GM23338 (cell line): ENCODE data around the gene DIP2C. TPM values are rescaled to one million over a fixed set of nuclear protein-coding genes. Genes with fewer than 3 reads are reported as not detected.

Experiments used
- ATAC-seq: fragments of 200-7000 bp; cut with Tn5 transposase; 3 replicates; pipeline ENCODE4 v1.9.1; 2020
- DNase-seq: peaks from one replicate; pipeline ENCODE4 v3.0.0-alpha.2; 2015; ENCODE audit warnings: low spot score
- H2AFZ ChIP-seq: fragments of 200-600 bp; sonication (generic); 2 replicates; pipeline ENCODE4 v1.8.0; 2016; ENCODE audit warnings: antibody characterized with exemption, mild to moderate bottlenecking, moderate library complexity
- H3F3A ChIP-seq: fragments of 200-600 bp; sonication (generic); replicated peaks from 2 replicates; pipeline ENCODE4 v1.8.0; 2017; ENCODE audit warnings: antibody characterized with exemption, mixed run types, low read depth
- H3K27ac ChIP-seq: fragments of 200-600 bp; sonication (generic); 2 replicates; pipeline ENCODE4 v1.6.1; 2016; ENCODE audit warnings: low read depth
- H3K27me3 ChIP-seq: fragments of 200-600 bp; sonication (generic); 2 replicates; pipeline ENCODE4 v1.8.0; 2016; ENCODE audit warnings: mild to moderate bottlenecking, mixed run types, moderate library complexity; ENCODE audit not compliant: insufficient read depth
- H3K36me3 ChIP-seq: fragments of 200-600 bp; sonication (generic); 2 replicates; pipeline ENCODE4 v1.8.0; 2016; ENCODE audit warnings: mild to moderate bottlenecking; ENCODE audit not compliant: insufficient read depth
- H3K4me1 ChIP-seq: fragments of 200-600 bp; sonication (generic); 2 replicates; pipeline ENCODE4 v1.8.0; 2016; ENCODE audit warnings: mild to moderate bottlenecking, moderate library complexity; ENCODE audit not compliant: insufficient read depth
- H3K4me2 ChIP-seq: fragments of 200-600 bp; sonication (generic); 2 replicates; pipeline ENCODE4 v1.7.1; 2017; ENCODE audit warnings: mixed run types
- H3K4me3 ChIP-seq: fragments of 200-600 bp; sonication (generic); 2 replicates; pipeline ENCODE4 v1.6.1; 2016; ENCODE audit warnings: mixed run types
- H3K79me2 ChIP-seq: fragments of 200-600 bp; sonication (generic); replicated peaks from 2 replicates; pipeline ENCODE4 v1.8.0; 2017; ENCODE audit warnings: mild to moderate bottlenecking; ENCODE audit not compliant: insufficient read depth
- H3K9me2 ChIP-seq: fragments of 200-600 bp; sonication (generic); 2 replicates; pipeline ENCODE4 v1.8.0; 2017; ENCODE audit not compliant: insufficient read depth
- H4K20me1 ChIP-seq: fragments of 200-600 bp; sonication (generic); replicated peaks from 2 replicates; pipeline ENCODE4 v1.8.0; 2017; ENCODE audit warnings: mild to moderate bottlenecking; ENCODE audit not compliant: insufficient read depth
- H3K27ac Mint-ChIP-seq: 2 replicates; pipeline ENCODE4 v1.8.0; 2020; ENCODE audit warnings: inconsistent platforms, mild to moderate bottlenecking, moderate library complexity, mixed read lengths
- H3K27me3 Mint-ChIP-seq: 3 replicates; pipeline ENCODE4 v1.8.0; 2022; ENCODE audit warnings: low read depth, mild to moderate bottlenecking, moderate library complexity, mixed read lengths, inconsistent platforms; ENCODE audit not compliant: insufficient read depth, poor library complexity
- H3K36me3 Mint-ChIP-seq: 3 replicates; pipeline ENCODE4 v1.8.0; 2021; ENCODE audit warnings: low read depth, mild to moderate bottlenecking, inconsistent platforms, moderate library complexity, mixed read lengths
- H3K4me1 Mint-ChIP-seq: 3 replicates; pipeline ENCODE4 v1.8.0; 2020; ENCODE audit warnings: mild to moderate bottlenecking, inconsistent platforms, mixed read lengths
- H3K4me3 Mint-ChIP-seq: 3 replicates; pipeline ENCODE4 v1.8.0; 2021; ENCODE audit warnings: moderate library complexity, mild to moderate bottlenecking, inconsistent platforms, mixed read lengths
- H3K9me3 Mint-ChIP-seq: 3 replicates; pipeline ENCODE4 v1.8.0; 2020; ENCODE audit warnings: moderate library complexity, mild to moderate bottlenecking, inconsistent platforms, mixed read lengths
- CREB1 ChIP-seq: fragments of 250-450 bp; sonication (Bioruptor Pico); IDR thresholded peaks from 2 replicates; pipeline ENCODE4 v1.5.0; 2020; ENCODE audit warnings: low read depth, mild to moderate bottlenecking, moderate library complexity
- CTCF ChIP-seq, 2 experiments: fragments of 200-600 bp in 1 of 2; sonication (generic) in 1 of 2; conservative IDR thresholded peaks; 2 replicates each; pipeline versions ENCODE4 v1.5.1 to v1.6.1; 2016 to 2017; ENCODE audit warnings: antibody characterized with exemption in 2 of 2, low read depth in 2 of 2, mild to moderate bottlenecking in 2 of 2, moderate library complexity in 1 of 2
- ETS1 ChIP-seq: IDR thresholded peaks from 2 replicates; pipeline ENCODE4 v1.6.1; 2016; ENCODE audit warnings: antibody characterized with exemption
- EZH2 ChIP-seq: fragments of 200-600 bp; sonication (generic); IDR thresholded peaks from one replicate; pipeline ENCODE4 v1.8.0; 2017; ENCODE audit warnings: antibody characterized with exemption, mild to moderate bottlenecking, low read depth; ENCODE audit not compliant: unreplicated experiment
- EZH2phosphoT487 ChIP-seq: fragments of 200-600 bp; sonication (generic); IDR thresholded peaks from one replicate; pipeline ENCODE4 v1.8.1; 2018; ENCODE audit warnings: antibody characterized with exemption; ENCODE audit not compliant: unreplicated experiment
- JUNB ChIP-seq: IDR thresholded peaks from one replicate; pipeline ENCODE4 v1.6.1; 2016; ENCODE audit warnings: antibody characterized with exemption; ENCODE audit not compliant: unreplicated experiment
- NANOG ChIP-seq: IDR thresholded peaks from 2 replicates; pipeline ENCODE4 v1.6.1; 2016; ENCODE audit warnings: antibody characterized with exemption, borderline replicate concordance
- POLR2AphosphoS5 ChIP-seq: IDR thresholded peaks from 2 replicates; pipeline ENCODE4 v1.6.1; 2016; ENCODE audit warnings: antibody characterized with exemption, low read depth
- STAT1 ChIP-seq: IDR thresholded peaks from one replicate; pipeline ENCODE4 v1.6.1; 2016; ENCODE audit warnings: antibody characterized with exemption; ENCODE audit not compliant: unreplicated experiment
- ZNF114 ChIP-seq: fragments of 250-450 bp; sonication (Bioruptor Pico); IDR thresholded peaks from 2 replicates; pipeline ENCODE4 v1.5.0; 2020; ENCODE audit warnings: mild to moderate bottlenecking, moderate library complexity
- ZNF331 ChIP-seq: fragments of 250-450 bp; sonication (Bioruptor Pico); IDR thresholded peaks from 2 replicates; pipeline ENCODE4 v1.5.0; 2020; ENCODE audit warnings: low read depth, mild to moderate bottlenecking, moderate library complexity
- polyA plus RNA-seq: library from polyadenylated mRNA; unstranded; fragments of >200 nt; fragmentation: Nextera tagmentation; extraction: Ambion mirVana; gene quantifications from 2 replicates; pipeline ENCODE4 v1.2.1, GENCODE V29; 2016
- total RNA-seq: library from RNA; depleted of rRNA; stranded (reverse); fragments of >200 nt; shearing (Covaris generic); gene quantifications from 2 replicates; pipeline ENCODE4 v1.2.3, GENCODE V29; 2014
- TF ChIP-seq, protein P1 (sequence below): IDR thresholded peaks from one replicate; pipeline ENCODE4 v1.6.1; 2018; ENCODE audit warnings: antibody characterized with exemption; ENCODE audit not compliant: unreplicated experiment
- TF ChIP-seq, protein P2 (sequence below): fragments of 250-450 bp; sonication (Bioruptor Pico); IDR thresholded peaks from 2 replicates; pipeline ENCODE4 v1.5.0; 2020; ENCODE audit warnings: mild to moderate bottlenecking, moderate library complexity

Gene DIP2C
- total and polyA plus RNA-seq, 2 experiments from 2014 or later = 5.1 to 7.7 TPM

GRCh38 chr10:456486-456885 lies 233.0 kb downstream of the DIP2C start:
- no peaks in the 10 kb centered on the region; the same call in 1 of the 2 replicates for H4K20me1 ChIP-seq
- no peak for ATAC-seq
- H3K27ac ChIP-seq = no peak overlapping the region
- Mint-ChIP-seq H3K9me3 (no peaks in the 10 kb centered on the region), H3K27ac (no peak overlapping the region), H3K27me3 (peaks cover 6% of the 10 kb centered on the region), H3K4me3 (no peak overlapping the region), H3K4me1 (peaks cover 18% of the 10 kb centered on the region), H3K36me3 (no peaks in the 10 kb centered on the region; the same call in 2 of the 3 replicates)
- H3K4me1 ChIP-seq = no peaks in the 10 kb centered on the region
- H3K4me3 ChIP-seq = no peak overlapping the region
- no peaks in the 10 kb centered on the region for H3K79me2 ChIP-seq
- H2AFZ ChIP-seq = no peak overlapping the region
- TF ChIP-seq JUNB (no peak), NANOG (no peak), CTCF (conservative IDR thresholded peaks at IDR 0.05; ENCODE audit: low read depth in 2 of 2) (no peak), EZH2phosphoT487 (no peak), STAT1 (no peak), POLR2AphosphoS5 (no peak), CREB1 (CRISPR knock-in tag) (no peak), EZH2 (no peak), ZNF114 (no peak), ZNF331 (CRISPR knock-in tag) (no peak), ETS1 (no peak)
- TF ChIP-seq, protein P1, sequence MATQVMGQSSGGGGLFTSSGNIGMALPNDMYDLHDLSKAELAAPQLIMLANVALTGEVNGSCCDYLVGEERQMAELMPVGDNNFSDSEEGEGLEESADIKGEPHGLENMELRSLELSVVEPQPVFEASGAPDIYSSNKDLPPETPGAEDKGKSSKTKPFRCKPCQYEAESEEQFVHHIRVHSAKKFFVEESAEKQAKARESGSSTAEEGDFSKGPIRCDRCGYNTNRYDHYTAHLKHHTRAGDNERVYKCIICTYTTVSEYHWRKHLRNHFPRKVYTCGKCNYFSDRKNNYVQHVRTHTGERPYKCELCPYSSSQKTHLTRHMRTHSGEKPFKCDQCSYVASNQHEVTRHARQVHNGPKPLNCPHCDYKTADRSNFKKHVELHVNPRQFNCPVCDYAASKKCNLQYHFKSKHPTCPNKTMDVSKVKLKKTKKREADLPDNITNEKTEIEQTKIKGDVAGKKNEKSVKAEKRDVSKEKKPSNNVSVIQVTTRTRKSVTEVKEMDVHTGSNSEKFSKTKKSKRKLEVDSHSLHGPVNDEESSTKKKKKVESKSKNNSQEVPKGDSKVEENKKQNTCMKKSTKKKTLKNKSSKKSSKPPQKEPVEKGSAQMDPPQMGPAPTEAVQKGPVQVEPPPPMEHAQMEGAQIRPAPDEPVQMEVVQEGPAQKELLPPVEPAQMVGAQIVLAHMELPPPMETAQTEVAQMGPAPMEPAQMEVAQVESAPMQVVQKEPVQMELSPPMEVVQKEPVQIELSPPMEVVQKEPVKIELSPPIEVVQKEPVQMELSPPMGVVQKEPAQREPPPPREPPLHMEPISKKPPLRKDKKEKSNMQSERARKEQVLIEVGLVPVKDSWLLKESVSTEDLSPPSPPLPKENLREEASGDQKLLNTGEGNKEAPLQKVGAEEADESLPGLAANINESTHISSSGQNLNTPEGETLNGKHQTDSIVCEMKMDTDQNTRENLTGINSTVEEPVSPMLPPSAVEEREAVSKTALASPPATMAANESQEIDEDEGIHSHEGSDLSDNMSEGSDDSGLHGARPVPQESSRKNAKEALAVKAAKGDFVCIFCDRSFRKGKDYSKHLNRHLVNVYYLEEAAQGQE = no peak
- TF ChIP-seq, protein P2, sequence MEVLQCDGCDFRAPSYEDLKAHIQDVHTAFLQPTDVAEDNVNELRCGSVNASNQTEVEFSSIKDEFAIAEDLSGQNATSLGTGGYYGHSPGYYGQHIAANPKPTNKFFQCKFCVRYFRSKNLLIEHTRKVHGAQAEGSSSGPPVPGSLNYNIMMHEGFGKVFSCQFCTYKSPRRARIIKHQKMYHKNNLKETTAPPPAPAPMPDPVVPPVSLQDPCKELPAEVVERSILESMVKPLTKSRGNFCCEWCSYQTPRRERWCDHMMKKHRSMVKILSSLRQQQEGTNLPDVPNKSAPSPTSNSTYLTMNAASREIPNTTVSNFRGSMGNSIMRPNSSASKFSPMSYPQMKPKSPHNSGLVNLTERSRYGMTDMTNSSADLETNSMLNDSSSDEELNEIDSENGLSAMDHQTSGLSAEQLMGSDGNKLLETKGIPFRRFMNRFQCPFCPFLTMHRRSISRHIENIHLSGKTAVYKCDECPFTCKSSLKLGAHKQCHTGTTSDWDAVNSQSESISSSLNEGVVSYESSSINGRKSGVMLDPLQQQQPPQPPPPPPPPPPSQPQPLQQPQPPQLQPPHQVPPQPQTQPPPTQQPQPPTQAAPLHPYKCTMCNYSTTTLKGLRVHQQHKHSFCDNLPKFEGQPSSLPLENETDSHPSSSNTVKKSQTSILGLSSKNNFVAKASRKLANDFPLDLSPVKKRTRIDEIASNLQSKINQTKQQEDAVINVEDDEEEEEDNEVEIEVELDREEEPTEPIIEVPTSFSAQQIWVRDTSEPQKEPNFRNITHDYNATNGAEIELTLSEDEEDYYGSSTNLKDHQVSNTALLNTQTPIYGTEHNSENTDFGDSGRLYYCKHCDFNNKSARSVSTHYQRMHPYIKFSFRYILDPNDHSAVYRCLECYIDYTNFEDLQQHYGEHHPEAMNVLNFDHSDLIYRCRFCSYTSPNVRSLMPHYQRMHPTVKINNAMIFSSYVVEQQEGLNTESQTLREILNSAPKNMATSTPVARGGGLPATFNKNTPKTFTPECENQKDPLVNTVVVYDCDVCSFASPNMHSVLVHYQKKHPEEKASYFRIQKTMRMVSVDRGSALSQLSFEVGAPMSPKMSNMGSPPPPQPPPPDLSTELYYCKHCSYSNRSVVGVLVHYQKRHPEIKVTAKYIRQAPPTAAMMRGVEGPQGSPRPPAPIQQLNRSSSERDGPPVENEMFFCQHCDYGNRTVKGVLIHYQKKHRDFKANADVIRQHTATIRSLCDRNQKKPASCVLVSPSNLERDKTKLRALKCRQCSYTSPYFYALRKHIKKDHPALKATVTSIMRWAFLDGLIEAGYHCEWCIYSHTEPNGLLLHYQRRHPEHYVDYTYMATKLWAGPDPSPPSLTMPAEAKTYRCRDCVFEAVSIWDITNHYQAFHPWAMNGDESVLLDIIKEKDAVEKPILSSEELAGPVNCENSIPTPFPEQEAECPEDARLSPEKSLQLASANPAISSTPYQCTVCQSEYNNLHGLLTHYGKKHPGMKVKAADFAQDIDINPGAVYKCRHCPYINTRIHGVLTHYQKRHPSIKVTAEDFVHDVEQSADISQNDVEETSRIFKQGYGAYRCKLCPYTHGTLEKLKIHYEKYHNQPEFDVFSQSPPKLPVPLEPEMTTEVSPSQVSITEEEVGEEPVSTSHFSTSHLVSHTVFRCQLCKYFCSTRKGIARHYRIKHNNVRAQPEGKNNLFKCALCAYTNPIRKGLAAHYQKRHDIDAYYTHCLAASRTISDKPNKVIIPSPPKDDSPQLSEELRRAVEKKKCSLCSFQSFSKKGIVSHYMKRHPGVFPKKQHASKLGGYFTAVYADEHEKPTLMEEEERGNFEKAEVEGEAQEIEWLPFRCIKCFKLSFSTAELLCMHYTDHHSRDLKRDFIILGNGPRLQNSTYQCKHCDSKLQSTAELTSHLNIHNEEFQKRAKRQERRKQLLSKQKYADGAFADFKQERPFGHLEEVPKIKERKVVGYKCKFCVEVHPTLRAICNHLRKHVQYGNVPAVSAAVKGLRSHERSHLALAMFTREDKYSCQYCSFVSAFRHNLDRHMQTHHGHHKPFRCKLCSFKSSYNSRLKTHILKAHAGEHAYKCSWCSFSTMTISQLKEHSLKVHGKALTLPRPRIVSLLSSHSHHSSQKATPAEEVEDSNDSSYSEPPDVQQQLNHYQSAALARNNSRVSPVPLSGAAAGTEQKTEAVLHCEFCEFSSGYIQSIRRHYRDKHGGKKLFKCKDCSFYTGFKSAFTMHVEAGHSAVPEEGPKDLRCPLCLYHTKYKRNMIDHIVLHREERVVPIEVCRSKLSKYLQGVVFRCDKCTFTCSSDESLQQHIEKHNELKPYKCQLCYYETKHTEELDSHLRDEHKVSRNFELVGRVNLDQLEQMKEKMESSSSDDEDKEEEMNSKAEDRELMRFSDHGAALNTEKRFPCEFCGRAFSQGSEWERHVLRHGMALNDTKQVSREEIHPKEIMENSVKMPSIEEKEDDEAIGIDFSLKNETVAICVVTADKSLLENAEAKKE (CRISPR knock-in tag) = no peak
- H3K27me3 ChIP-seq = no peaks in the 10 kb centered on the region
- no peak overlapping the region for H3K4me2 ChIP-seq
- no peaks in the 10 kb centered on the region for H3F3A ChIP-seq
- H3K36me3 ChIP-seq = no peaks in the 10 kb centered on the region
- no peak for DNase-seq
- H3K9me2 ChIP-seq = no peaks in the 10 kb centered on the region
